ENCODE results near the gene PMF1. TPM values are rescaled to one million over a fixed set of nuclear protein-coding genes. Genes with fewer than 3 reads are reported as not detected.
A peak's percentile ranks its signal among the peaks of the same experiment; 100 is the strongest.

Gene PMF1
- total and polyA plus RNA-seq, 2 of the 13 experiments (the other 11 are each of a cell fraction or from before 2014, with no cell fraction given), result 72.5 to 89.0 TPM

DNA sequence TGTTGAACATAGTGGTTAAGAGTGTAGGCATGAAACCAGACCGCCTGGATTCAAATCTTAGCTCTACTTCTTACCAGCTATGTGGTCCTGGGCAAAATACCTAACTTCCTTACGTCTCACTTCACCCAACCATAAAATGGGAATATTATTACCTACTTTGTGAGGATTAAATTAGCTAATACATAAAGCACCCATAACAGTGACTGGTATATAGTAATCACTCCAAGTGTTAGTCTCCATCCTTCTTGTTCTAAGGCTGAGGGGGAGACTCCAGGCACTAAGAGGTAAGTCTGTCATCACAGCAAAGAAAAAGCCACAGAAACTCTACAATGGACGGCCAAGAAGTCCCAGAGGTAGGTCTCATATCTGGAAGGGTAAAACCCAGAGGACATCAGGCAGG, 67.0 kb downstream of the PMF1 start (continued):
- no peak for TF ChIP-seq ZFY (CRISPR knock-in tag; IDR thresholded peaks at IDR 0.05)

DNA sequence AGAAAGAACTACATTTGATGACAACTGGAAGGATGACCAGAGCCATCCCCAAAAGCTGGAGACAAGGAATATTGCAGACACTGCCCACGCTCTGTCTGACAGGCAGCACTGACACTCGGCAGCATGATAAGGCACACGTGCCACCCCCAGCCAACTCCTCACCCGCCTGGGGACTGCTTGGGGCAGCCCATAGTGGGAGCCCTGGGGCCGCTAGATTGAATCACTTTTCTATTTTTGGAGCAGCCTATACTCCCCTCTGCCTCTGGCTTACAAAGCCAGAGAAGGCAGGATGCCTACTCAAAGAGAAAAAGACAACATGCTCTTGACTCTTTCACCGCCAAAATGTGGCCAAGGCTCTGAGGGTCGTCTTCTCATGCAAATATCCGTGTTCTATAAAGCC, 68.5 kb downstream of the PMF1 start:
- no peak for FAIRE-seq
- Histone ChIP-seq H2AFZ (ENCODE audit: low read length) (no peak overlapping the region), H3K27ac (ENCODE audit: extremely low read length, insufficient read depth, low read length) (peak overlapping the region; percentile 78), H3K9ac (ENCODE audit: insufficient read depth, low read depth, low read length) (peak overlapping the region; percentile 96), H3K4me2 (ENCODE audit: low read depth, low read length) (peak overlapping the region; percentile 88), H3K36me3 (replicated peaks in 1 of 2; ENCODE audit: control insufficient read depth in 1 of 2, insufficient read depth in 2 of 2, low read length in 2 of 2) (peaks cover 18 to 44% of the 10 kb centered on the region in 2 experiments), H3K4me3 (replicated peaks in 1 of 3; ENCODE audit: insufficient read depth in 1 of 3, low read depth in 2 of 3, low read length in 3 of 3) (peak overlapping the region; percentile 71 to 95 (median 87)), H3K27me3 (ENCODE audit: control insufficient read depth in 1 of 2, insufficient read depth in 2 of 2, low read length in 2 of 2) (no peaks in the 10 kb centered on the region; a peak in 1 of 5 replicates), H3K9me3 (ENCODE audit: low read length) (no peaks in the 10 kb centered on the region), H3K4me1 (ENCODE audit: insufficient read depth, low read length) (peaks cover 33% of the 10 kb centered on the region), H4K20me1 (ENCODE audit: insufficient read depth, low read length) (peaks cover 14% of the 10 kb centered on the region), H3K79me2 (ENCODE audit: insufficient read depth, low read length) (peaks cover 50% of the 10 kb centered on the region)
- no peak for DNase-seq (ENCODE audit: low spot score)
- intact Hi-C loops (cut with micrococcal nuclease; ENCODE audit: unreplicated experiment) (no loop called here), in situ Hi-C loops (cut with HindIII; ENCODE audit: extremely low pct_ligation_motif_present, low pct_unique_long_range_greater_than_20kb) (no loop called here)
- peak; percentile 4; the same call in 1 of the 3 replicates for ATAC-seq
- WGBS (ENCODE audit: low lambda C conversion rate), result 45% methylated on average over 7 of the region's 8 CpGs
- TF ChIP-seq, protein P1, sequence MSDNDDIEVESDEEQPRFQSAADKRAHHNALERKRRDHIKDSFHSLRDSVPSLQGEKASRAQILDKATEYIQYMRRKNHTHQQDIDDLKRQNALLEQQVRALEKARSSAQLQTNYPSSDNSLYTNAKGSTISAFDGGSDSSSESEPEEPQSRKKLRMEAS (IDR thresholded peaks at IDR 0.05), result peak; percentile 72
- peak; percentile 97 for TF ChIP-seq TGIF2 (CRISPR knock-in tag; IDR thresholded peaks at IDR 0.05)
- TF ChIP-seq SAP130 (CRISPR knock-in tag; IDR thresholded peaks at IDR 0.05; ENCODE audit: low read depth), result peak; percentile 59; the same call in 1 of the 2 replicates
- TF ChIP-seq, protein P2, sequence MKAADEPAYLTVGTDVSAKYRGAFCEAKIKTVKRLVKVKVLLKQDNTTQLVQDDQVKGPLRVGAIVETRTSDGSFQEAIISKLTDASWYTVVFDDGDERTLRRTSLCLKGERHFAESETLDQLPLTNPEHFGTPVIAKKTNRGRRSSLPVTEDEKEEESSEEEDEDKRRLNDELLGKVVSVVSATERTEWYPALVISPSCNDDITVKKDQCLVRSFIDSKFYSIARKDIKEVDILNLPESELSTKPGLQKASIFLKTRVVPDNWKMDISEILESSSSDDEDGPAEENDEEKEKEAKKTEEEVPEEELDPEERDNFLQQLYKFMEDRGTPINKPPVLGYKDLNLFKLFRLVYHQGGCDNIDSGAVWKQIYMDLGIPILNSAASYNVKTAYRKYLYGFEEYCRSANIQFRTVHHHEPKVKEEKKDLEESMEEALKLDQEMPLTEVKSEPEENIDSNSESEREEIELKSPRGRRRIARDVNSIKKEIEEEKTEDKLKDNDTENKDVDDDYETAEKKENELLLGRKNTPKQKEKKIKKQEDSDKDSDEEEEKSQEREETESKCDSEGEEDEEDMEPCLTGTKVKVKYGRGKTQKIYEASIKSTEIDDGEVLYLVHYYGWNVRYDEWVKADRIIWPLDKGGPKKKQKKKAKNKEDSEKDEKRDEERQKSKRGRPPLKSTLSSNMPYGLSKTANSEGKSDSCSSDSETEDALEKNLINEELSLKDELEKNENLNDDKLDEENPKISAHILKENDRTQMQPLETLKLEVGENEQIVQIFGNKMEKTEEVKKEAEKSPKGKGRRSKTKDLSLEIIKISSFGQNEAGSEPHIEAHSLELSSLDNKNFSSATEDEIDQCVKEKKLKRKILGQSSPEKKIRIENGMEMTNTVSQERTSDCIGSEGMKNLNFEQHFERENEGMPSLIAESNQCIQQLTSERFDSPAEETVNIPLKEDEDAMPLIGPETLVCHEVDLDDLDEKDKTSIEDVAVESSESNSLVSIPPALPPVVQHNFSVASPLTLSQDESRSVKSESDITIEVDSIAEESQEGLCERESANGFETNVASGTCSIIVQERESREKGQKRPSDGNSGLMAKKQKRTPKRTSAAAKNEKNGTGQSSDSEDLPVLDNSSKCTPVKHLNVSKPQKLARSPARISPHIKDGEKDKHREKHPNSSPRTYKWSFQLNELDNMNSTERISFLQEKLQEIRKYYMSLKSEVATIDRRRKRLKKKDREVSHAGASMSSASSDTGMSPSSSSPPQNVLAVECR (CRISPR knock-in tag; IDR thresholded peaks at IDR 0.05; ENCODE audit: borderline replicate concordance), result peak; percentile 46
- 0 out of 2 replicates have a peak, but pooled peaks have one; percentile 15 for TF ChIP-seq SIN3A (IDR thresholded peaks at IDR 0.05; ENCODE audit: borderline replicate concordance, low read depth, low read length)
- TF ChIP-seq, protein P3, sequence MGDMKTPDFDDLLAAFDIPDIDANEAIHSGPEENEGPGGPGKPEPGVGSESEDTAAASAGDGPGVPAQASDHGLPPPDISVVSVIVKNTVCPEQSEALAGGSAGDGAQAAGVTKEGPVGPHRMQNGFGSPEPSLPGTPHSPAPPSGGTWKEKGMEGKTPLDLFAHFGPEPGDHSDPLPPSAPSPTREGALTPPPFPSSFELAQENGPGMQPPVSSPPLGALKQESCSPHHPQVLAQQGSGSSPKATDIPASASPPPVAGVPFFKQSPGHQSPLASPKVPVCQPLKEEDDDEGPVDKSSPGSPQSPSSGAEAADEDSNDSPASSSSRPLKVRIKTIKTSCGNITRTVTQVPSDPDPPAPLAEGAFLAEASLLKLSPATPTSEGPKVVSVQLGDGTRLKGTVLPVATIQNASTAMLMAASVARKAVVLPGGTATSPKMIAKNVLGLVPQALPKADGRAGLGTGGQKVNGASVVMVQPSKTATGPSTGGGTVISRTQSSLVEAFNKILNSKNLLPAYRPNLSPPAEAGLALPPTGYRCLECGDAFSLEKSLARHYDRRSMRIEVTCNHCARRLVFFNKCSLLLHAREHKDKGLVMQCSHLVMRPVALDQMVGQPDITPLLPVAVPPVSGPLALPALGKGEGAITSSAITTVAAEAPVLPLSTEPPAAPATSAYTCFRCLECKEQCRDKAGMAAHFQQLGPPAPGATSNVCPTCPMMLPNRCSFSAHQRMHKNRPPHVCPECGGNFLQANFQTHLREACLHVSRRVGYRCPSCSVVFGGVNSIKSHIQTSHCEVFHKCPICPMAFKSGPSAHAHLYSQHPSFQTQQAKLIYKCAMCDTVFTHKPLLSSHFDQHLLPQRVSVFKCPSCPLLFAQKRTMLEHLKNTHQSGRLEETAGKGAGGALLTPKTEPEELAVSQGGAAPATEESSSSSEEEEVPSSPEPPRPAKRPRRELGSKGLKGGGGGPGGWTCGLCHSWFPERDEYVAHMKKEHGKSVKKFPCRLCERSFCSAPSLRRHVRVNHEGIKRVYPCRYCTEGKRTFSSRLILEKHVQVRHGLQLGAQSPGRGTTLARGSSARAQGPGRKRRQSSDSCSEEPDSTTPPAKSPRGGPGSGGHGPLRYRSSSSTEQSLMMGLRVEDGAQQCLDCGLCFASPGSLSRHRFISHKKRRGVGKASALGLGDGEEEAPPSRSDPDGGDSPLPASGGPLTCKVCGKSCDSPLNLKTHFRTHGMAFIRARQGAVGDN (CRISPR knock-in tag; IDR thresholded peaks at IDR 0.05), result 0 out of 2 replicates have a peak, but pooled peaks have one; percentile 19
- TF ChIP-seq, protein P4, sequence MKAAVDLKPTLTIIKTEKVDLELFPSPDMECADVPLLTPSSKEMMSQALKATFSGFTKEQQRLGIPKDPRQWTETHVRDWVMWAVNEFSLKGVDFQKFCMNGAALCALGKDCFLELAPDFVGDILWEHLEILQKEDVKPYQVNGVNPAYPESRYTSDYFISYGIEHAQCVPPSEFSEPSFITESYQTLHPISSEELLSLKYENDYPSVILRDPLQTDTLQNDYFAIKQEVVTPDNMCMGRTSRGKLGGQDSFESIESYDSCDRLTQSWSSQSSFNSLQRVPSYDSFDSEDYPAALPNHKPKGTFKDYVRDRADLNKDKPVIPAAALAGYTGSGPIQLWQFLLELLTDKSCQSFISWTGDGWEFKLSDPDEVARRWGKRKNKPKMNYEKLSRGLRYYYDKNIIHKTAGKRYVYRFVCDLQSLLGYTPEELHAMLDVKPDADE (CRISPR knock-in tag; IDR thresholded peaks at IDR 0.05), result no peak
- TF ChIP-seq CBX2 (IDR thresholded peaks at IDR 0.05; ENCODE audit: low read depth, low read length), result no peak
- TF ChIP-seq CBX2 (CRISPR knock-in tag; IDR thresholded peaks at IDR 0.05; ENCODE audit: low read depth), result no peak
- peak; percentile 66; the same call in 1 of the 2 replicates for TF ChIP-seq MXD4 (CRISPR knock-in tag; IDR thresholded peaks at IDR 0.05)
- TF ChIP-seq POLR2A (IDR thresholded peaks at IDR 0.05; ENCODE audit: insufficient read depth in 1 of 2, low read depth in 2 of 2, low read length in 2 of 2), result 0 out of 4 replicates have a peak, but pooled peaks of 1 of the 2 experiments have one; percentile 10
- TF ChIP-seq MXI1 (IDR thresholded peaks at IDR 0.05; ENCODE audit: borderline replicate concordance, low read depth, low read length), result peak; percentile 93
- ChIA-PET CTCF (ENCODE audit: low intra/inter-chr PET ratio, low total read pairs) (no interaction called here), POLR2A (interaction anchor here (0.7 to 7.1 kb wide), 7 partner anchors 9 to 136 kb away, joined by 3 to 115 read pairs (median 9); partner anchors contain the start of genes CCT3, GLMP, PAQR6 and TSACC)
- no TSS peak for BruUV-seq (replicated peaks)

Measured in HepG2 (cell line).